ENCODE measurements around the gene MPDU1. TPM values are rescaled to one million over a fixed set of nuclear protein-coding genes. Genes with fewer than 3 reads are reported as not detected.

Gene MPDU1
- total RNA-seq, 1 donor from 2014 or later, result 61.8 TPM

DNA sequence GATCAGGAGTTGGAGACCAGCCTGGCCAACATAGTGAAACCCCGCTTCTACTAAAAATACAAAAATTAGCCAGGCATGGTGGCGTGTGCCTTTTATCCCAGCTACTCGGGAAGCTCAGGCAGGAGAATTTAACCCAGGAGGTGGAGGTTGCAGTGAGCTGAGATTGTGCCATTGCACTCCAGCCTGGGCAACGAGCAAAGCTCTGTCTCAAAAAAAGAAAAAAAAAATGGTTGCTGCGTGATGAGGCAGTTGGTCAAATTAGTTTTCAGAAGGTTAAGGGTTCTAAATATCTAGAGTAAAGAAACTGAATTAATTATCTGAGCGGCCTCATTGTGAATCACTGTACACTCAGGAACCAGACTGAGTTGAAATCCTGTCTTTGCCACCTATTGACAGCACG is 7.7 kb upstream of the MPDU1 start:
- H3K36me3 Mint-ChIP-seq, result peaks cover 51% of the 10 kb centered on the region
- no peak for TF ChIP-seq CTCF (conservative IDR thresholded peaks at IDR 0.05)
- no peaks in the 10 kb centered on the region for H3K9me3 Mint-ChIP-seq
- no peak for DNase-seq (ENCODE audit: extremely low spot score, unreplicated experiment)
- H3K4me3 Mint-ChIP-seq, result peak overlapping the region; percentile 57
- peaks cover 60% of the 10 kb centered on the region for H3K4me1 Mint-ChIP-seq (ENCODE audit: unreplicated experiment)
- peaks cover 6% of the 10 kb centered on the region for H3K27me3 Mint-ChIP-seq
- H3K27ac Mint-ChIP-seq, result peak overlapping the region; percentile 100

DNA sequence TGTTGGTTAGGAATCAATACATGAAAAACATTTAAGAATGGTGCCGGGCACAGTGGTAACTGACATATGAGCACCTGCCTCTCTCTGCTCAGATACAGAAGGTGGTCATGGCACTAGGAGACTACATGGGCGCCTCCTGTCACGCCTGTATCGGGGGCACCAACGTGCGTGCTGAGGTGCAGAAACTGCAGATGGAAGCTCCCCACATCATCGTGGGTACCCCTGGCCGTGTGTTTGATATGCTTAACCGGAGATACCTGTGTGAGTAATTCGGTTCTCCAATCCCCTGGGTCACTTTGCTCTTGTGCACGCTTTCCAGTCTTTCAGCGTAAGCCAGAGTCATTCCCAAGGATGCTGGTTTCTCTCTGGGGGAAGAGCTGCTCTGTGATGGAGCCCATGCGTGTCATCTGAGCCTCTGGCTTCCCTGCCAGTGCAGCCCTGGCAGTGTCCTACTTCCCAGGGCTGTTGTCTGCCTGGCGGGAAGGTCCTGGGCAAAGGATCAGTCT is 7.2 kb upstream of the MPDU1 start:
- peaks cover 54% of the 10 kb centered on the region for H3K36me3 Mint-ChIP-seq
- H3K9me3 Mint-ChIP-seq, result no peaks in the 10 kb centered on the region
- peaks cover 6% of the 10 kb centered on the region for H3K27me3 Mint-ChIP-seq
- H3K4me1 Mint-ChIP-seq (ENCODE audit: unreplicated experiment), result peaks cover 62% of the 10 kb centered on the region
- peak overlapping the region; percentile 100 for H3K27ac Mint-ChIP-seq
- TF ChIP-seq CTCF (conservative IDR thresholded peaks at IDR 0.05), result no peak
- no peak for DNase-seq (ENCODE audit: extremely low spot score, unreplicated experiment)
- peak overlapping the region; percentile 57 for H3K4me3 Mint-ChIP-seq

GRCh38 chr17:7577327-7578199 is 6.1 kb upstream of the MPDU1 start:
- peak; percentile 29 for TF ChIP-seq CTCF (conservative IDR thresholded peaks at IDR 0.05)
- no peak for DNase-seq (ENCODE audit: extremely low spot score, unreplicated experiment)
- peaks cover 5% of the 10 kb centered on the region for H3K27me3 Mint-ChIP-seq
- H3K27ac Mint-ChIP-seq, result peak overlapping the region; percentile 100
- peak overlapping the region; percentile 57 for H3K4me3 Mint-ChIP-seq
- H3K4me1 Mint-ChIP-seq (ENCODE audit: unreplicated experiment), result peaks cover 59% of the 10 kb centered on the region
- H3K36me3 Mint-ChIP-seq, result peaks cover 53% of the 10 kb centered on the region
- no peaks in the 10 kb centered on the region for H3K9me3 Mint-ChIP-seq

GRCh38 chr17:7579001-7579833 is 4.4 kb upstream of the MPDU1 start, which contains the start of gene CD68:
Gene CD68 (plus strand): TSS chr17:7579638. CDS start chr17:7579678, 40 bp downstream.
- peak within 1 kb of the TSS; percentile 100 for H3K27ac Mint-ChIP-seq

More at GRCh38 chr17:7579001-7579833, 4.4 kb upstream of the MPDU1 start, which contains the start of gene CD68:
- no peaks in the 10 kb centered on the region for H3K9me3 Mint-ChIP-seq
- H3K4me1 Mint-ChIP-seq (ENCODE audit: unreplicated experiment), result peaks cover 67% of the 10 kb centered on the region
- peak within 1 kb of the TSS; percentile 71 for H3K4me3 Mint-ChIP-seq
- H3K27me3 Mint-ChIP-seq, result no peaks in the 10 kb centered on the region
- no peak for DNase-seq (ENCODE audit: extremely low spot score, unreplicated experiment)
- peaks cover 43% of the 10 kb centered on the region for H3K36me3 Mint-ChIP-seq
- no peak for TF ChIP-seq CTCF (conservative IDR thresholded peaks at IDR 0.05)

Data from type B pancreatic cell (in vitro differentiated cells).